Activated CD8-positive, alpha-beta memory T cell treated with anti-CD3 and anti-CD28 coated beads for 4 hours (primary cell): ENCODE measurements around the gene AHRR.

Experiments
- DNase-seq, 2 donors: peaks; one replicate each; pipeline ENCODE4 v3.0.0-alpha.2; 2020; ENCODE audit warnings: low read depth in 2 of 2

Gene AHRR

DNA sequence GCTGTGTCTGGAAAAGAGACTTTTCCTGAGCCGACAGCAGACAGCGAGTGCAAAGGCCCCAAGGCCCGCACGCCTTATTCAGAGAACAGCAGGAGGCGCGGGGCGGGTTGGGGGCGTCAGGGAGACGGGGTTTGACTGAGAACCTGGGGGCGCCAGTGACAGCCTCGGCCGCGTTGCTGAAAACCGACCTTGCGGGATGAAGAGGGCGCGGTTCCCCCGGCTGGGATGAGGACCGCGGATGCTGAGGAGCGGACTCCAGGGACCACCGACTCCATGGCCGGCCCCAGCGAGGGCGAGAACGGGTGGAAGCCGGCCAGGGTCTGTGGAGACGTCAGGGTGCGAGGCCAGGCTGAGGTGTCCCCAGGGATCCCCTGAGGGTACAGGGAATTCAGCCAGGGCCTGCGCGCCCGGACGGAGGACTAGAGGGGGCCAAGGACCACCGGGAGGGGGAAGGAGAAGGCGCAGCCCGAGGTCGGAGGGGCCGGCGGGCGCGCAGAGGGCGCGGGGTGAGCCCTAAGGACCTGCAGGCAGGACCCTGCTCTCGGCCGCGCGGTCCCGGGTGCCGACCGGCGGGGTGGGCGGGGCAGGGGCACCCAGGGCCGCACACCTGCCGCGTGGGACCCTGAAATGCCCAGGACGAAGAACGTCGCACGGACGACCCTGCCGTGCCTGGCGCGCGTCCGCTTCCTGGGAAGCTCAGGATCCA, 837 bp upstream of the AHRR start:
- DNase-seq, result no peak

GRCh38 chr5:321726-322251, 275 bp downstream of the AHRR start:
- no peak for DNase-seq

GRCh38 chr5:322281-322941, 897 bp downstream of the AHRR start:
- DNase-seq, result no peak

DNA sequence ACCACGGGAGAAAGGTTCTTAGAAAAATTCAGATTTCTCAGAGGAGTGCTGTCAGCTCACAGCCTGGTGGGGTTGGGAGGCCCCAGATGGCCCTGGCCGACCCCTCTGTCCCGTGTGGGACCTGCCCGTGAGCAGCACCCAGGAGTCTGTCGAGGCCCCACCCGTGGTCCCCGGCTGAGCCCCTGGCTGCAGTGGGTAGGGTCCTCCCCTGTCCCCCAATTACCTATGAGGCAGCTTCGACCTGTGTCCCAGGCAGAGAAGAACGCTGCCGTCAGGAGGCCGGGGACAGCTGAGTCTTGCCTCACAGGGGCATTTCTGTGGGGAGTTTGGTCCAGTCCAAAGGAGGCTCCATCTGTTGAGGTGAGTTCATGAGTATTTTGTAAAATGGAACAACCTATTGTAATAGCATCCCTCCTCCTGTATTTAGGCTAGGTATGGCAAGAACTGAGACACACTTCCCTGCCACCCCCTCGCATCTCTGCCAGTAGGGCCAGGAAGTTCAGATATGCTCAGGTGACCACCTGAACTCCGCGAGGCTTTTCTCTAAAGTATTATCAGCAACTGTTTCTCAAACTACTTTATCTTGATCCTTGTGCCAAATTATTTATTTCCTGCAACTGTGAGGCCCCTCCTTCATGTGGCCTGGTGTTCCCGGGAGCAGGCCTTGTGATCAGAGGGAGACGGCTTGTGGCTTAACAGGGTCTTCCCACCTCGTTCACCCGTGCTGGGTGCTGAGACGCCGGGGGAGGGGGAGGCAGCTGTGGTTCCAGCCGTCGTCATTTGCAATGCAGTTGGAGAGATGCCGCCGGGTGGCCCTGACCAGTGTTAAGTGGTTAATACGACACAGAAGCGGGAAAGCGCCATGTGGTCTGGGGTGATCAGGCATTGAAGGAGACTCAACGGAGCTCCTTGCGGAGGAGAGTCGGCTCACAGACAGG, 1.7 kb downstream of the AHRR start:
- no peak for DNase-seq

GRCh38 chr5:324736-325612, 3.5 kb downstream of the AHRR start:
- DNase-seq, result no peak

- no peak for DNase-seq
Measured at GRCh38 chr5:326109-326508, 4.6 kb downstream of the AHRR start.

- DNase-seq, result no peak
Measured at GRCh38 chr5:329121-329735, 7.7 kb downstream of the AHRR start.

- DNase-seq, result no peak
Measured at GRCh38 chr5:329768-330167, 8.3 kb downstream of the AHRR start.

DNA sequence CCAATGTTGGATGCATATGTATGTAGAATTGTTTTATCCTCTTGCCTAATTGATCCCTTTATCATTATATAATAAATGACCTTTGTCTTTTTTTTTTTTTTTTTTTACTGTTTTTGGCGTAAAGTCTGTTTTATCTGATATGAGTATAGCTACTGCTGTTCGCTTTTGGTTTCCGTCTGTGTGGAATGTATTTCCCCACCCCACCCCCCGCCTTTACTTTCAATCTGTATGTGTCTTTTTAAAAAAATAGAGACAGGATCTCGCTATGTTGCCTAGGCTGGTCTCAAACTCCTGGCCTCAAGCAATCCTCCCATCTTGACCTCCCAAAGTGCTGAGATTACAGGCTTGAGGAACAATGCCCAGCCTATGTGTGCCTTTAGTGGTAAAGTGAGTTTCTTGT, 11.3 kb downstream of the AHRR start:
- no peak for DNase-seq

DNA sequence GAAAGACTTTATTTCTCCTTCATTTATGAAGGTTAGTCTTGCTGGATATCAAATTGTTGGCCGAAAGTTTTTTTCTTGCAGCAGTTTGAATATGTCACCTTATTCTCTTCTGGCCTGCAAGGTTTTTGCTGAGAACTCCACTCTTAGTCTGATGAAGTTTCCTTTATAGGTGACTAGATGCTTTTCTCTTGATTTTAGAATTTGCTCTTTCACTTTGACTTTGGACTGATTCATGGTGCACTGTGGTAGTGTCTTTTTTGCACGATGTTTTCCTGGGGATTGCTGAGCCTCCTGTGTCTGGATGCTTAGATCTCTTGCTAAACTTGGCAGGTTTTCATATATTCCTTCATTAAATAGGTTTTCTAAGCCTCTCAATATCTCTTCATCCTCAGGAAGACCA, 12.4 kb downstream of the AHRR start:
- DNase-seq, result no peak

DNA sequence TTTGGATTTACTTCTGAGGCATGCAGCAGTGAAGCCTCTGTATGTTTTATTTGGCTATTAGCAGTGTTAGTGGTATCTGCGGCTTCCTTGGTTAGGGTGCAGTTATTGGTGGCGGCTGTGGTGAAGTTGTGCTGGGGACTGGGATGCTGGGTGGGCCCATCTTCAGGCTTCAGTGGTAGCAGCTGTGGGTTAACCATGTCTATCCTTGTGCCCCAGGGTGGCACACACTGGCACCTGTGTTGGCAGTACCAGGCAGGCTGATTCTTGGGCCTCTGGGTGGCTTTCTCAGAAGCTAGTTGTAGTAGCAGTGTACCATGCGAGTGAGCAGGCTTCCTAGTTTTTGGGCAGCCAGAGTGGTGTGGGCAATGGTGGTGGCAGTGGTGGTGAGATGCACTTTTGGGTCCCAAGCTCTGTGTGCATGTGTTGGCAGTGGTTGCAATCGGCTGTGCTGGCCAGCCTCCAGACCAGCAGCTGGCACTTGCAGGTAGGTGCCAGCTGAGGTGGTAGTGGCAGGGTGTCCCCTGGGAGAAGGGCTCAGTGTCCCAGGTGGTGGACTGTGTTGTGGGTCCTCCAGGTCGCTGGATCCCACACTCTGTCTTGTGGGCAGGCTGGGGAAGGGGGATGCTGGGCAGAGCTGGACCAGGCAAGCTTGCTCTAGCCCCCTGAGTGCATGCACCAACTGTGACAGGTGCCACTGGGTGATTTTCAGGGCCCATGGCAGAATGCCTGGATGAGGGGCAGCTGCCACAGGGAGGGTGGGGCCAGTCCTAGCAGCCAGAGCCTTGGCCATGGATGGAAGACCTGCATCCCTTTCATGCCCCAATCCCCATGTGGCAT, 13.6 kb downstream of the AHRR start:
- DNase-seq, result no peak

GRCh38 chr5:335740-336038, 14.2 kb downstream of the AHRR start:
- DNase-seq, result no peak

GRCh38 chr5:337563-338130, 16.1 kb downstream of the AHRR start:
- no peak for DNase-seq

GRCh38 chr5:342501-343460, 21.3 kb downstream of the AHRR start:
- no peak for DNase-seq

GRCh38 chr5:343461-344401, 22.2 kb downstream of the AHRR start:
- no peak for DNase-seq

DNA sequence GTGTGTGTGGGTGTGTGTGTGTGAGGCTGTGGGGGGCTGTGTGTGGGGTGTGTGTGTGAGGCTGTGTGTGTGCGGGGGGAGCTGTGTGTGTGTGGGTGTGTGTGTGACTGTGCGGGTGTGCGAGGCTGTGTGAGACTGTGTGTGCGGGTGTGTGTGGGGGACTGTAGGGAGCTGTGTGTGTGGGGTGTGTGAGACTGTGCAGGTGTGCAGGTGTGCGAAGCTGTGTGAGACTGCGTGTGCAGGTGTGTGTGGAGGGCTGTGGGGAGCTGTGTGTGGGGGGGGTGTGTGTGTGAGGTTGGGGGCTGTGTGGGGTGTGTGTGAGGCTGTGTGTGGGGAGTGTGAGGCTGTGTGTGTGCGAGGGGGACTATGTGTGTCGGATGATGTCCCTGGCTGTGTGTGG, 23.2 kb downstream of the AHRR start:
- no peak for DNase-seq

DNA sequence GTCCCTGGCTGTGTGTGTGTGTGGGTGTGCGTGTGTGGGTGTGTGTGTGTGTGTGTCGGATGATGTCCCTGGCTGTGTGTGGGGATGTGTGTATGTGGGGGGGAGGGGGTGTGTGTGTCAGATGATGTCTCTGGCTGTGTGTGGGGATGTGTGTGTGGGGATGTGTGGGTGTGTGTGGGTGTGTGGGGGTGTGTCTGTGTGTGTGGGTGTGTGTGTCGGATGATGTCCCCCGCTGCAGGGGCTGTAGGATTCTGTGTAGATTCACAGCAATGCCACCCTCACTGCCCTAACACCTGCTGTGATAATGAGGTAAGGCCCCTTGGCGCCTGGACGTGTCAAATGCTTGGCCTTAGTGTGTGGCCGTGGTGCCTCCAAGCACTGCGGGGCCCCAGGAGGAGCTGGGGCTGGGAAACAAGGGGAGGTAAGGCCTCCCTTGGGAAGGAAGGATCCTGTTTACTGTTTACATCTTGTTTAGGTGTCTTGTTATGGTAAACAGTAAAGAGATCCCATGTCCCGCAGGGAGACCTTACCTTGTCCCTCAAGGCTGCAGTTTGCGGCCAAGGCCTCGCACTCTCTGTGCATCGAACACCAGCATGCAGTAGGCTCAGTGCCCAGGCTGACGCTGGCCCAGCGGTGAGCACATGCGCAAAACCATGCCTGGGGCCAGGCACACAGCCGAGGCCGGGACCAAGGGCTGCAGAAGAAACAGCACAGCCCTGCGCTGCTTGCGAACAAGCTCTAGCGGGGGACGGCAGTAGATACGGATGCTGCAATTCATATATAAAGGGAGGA, 24.1 kb downstream of the AHRR start:
- DNase-seq, result no peak
